Ovary (tissue), 9 donors: ENCODE results near the gene TFDP2. TPM values are rescaled to one million over a fixed set of nuclear protein-coding genes. Genes with fewer than 3 reads are reported as not detected.

ENCODE experiments used
- DNase-seq, 5 donors: peaks; one replicate each; pipeline ENCODE4 v3.0.0-alpha.2; 2019 to 2020
- H3K27ac ChIP-seq, 2 donors: fragments of 200-600 bp; one replicate each; pipeline versions ENCODE4 v1.5.1 to v1.8.0; 2019 to 2022
- H3K27me3 ChIP-seq: fragments of 200-600 bp; one replicate; pipeline ENCODE4 v1.8.0; 2022
- H3K36me3 ChIP-seq: fragments of 200-600 bp; sonication (generic); one replicate; pipeline ENCODE4 v1.5.1; 2019
- H3K4me1 ChIP-seq: one replicate; pipeline ENCODE4 v1.8.1; 2013; ENCODE audit warnings: mild to moderate bottlenecking, moderate library complexity; ENCODE audit not compliant: insufficient read depth
- H3K4me3 ChIP-seq: fragments of 200-600 bp; sonication (generic); one replicate; pipeline ENCODE4 v1.5.1; 2017
- H3K9me3 ChIP-seq, 2 donors: fragments of 200-600 bp in 1 of 2; sonication (generic) in 1 of 2; one replicate each; pipeline versions ENCODE4 v1.5.1 to v1.8.1; 2013 to 2019; ENCODE audit warnings: mild to moderate bottlenecking in 1 of 2, moderate library complexity in 1 of 2
- EP300 ChIP-seq: sonication (generic); formaldehyde crosslinking; IDR thresholded peaks from one replicate; pipeline ENCODE4 v1.6.1; 2017; ENCODE audit warnings: antibody characterized with exemption
- POLR2A ChIP-seq: fragments of 450-650 bp; IDR thresholded peaks from one replicate; pipeline ENCODE4 v1.6.1; 2017; ENCODE audit warnings: antibody characterized with exemption, mild to moderate bottlenecking, moderate library complexity
- WGBS, 3 donors: extraction: QIAGEN DNeasy Blood & Tissue Kit in 1 of 3; methylation state at CpG; one replicate each; pipeline versions ENCODE4 v1.1.5 to v1.1.7; 2013 to 2017; 5-methylcytosine and 5-hydroxymethylcytosine counted together
- intact Hi-C, 4 donors: fragments of 100-400 bp; cut with DNase I; formaldehyde crosslinking; loops; one replicate each; pipeline versions ENCODE4 v1.11.0 to v1.15.1; 2022 to 2023
- polyA plus RNA-seq, 2 donors: library from polyadenylated mRNA; stranded (reverse); fragments of 200-250 nt in 1 of 2; fragments of 350-450 nt in 1 of 2; fragmentation: Illumina TruSeq in 1 of 2; extraction: RNeasy Lipid Tissue Mini Kit (QIAGEN cat#74804) in 1 of 2; gene quantifications; one replicate each; pipeline ENCODE4 v1.2.3, GENCODE V29; 2013 to 2014
- total RNA-seq, 7 donors: library from RNA; depleted of rRNA in 2 of 7; stranded (reverse); fragments of >200 nt in 2 of 7; fragmentation: NEBNext Ultra II Directional in 3 of 7; extraction: Animal tissue kit (Norgen Biotek cat#: 25700) in 3 of 7; gene quantifications; one replicate each; pipeline versions ENCODE4 v1.1.0 to v1.2.4, GENCODE V29; 2016 to 2023
- TF ChIP-seq, protein P1 (sequence below), 3 donors: fragments of 450-650 bp in 2 of 3; fragments of 200-600 bp in 1 of 3; IDR thresholded peaks; one replicate each; pipeline versions ENCODE4 v1.5.1 to v1.8.0; 2016 to 2022; ENCODE audit warnings: antibody characterized with exemption in 3 of 3, mild to moderate bottlenecking in 1 of 3
- donor health status: DM: no; HTN: no; CAD: no; lungs with moderate emphysema.
- donor health status: DM: no; HTN: no; CAD: no.
- donor health status: Bipolar disorder and iron deficiency.
- donor health status: DM: yes; HTN: yes; CAD: no.
- donor health status: DM: no; HTN: no; CAD: no.
- donor health status: DM: yes; HTN: yes; CAD: no.

The TFDP2 gene
- total and polyA plus RNA-seq, 9 donors = 25.7 to 89.8 (median 78.4) TPM

DNA sequence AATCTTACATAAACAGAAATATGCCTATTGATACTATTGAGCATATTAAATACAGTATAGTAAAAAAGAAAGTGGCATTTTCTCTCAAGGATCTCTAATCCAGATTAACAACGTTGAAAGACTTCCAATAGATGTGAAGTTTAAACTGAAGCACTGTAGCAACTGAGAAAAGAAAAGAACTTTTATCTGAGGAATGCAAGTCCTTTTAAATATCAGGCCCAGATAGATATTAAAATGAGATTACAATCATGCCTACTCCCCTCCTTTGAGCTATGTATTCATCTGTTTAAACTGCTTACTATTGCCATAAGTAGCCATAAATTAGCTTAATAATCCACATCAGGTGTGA is 102.3 kb downstream of the TFDP2 start:
- no peak for DNase-seq
- H3K27ac ChIP-seq = no peak overlapping the region
- no peaks in the 10 kb centered on the region for H3K9me3 ChIP-seq
- intact Hi-C loops = no loop called here
- WGBS, 3 donors = 78 to 81% (median 80%) methylated on average over 1 of the region's 1 CpG
- H3K27me3 ChIP-seq = no peaks in the 10 kb centered on the region
- no peak overlapping the region for H3K4me3 ChIP-seq
- H3K4me1 ChIP-seq = no peaks in the 10 kb centered on the region
- TF ChIP-seq POLR2A = no peak
- TF ChIP-seq, protein P1, sequence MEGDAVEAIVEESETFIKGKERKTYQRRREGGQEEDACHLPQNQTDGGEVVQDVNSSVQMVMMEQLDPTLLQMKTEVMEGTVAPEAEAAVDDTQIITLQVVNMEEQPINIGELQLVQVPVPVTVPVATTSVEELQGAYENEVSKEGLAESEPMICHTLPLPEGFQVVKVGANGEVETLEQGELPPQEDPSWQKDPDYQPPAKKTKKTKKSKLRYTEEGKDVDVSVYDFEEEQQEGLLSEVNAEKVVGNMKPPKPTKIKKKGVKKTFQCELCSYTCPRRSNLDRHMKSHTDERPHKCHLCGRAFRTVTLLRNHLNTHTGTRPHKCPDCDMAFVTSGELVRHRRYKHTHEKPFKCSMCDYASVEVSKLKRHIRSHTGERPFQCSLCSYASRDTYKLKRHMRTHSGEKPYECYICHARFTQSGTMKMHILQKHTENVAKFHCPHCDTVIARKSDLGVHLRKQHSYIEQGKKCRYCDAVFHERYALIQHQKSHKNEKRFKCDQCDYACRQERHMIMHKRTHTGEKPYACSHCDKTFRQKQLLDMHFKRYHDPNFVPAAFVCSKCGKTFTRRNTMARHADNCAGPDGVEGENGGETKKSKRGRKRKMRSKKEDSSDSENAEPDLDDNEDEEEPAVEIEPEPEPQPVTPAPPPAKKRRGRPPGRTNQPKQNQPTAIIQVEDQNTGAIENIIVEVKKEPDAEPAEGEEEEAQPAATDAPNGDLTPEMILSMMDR (IDR thresholded peaks at IDR 0.05) = no peak
- TF ChIP-seq EP300 = no peak
- no peaks in the 10 kb centered on the region for H3K36me3 ChIP-seq

DNA sequence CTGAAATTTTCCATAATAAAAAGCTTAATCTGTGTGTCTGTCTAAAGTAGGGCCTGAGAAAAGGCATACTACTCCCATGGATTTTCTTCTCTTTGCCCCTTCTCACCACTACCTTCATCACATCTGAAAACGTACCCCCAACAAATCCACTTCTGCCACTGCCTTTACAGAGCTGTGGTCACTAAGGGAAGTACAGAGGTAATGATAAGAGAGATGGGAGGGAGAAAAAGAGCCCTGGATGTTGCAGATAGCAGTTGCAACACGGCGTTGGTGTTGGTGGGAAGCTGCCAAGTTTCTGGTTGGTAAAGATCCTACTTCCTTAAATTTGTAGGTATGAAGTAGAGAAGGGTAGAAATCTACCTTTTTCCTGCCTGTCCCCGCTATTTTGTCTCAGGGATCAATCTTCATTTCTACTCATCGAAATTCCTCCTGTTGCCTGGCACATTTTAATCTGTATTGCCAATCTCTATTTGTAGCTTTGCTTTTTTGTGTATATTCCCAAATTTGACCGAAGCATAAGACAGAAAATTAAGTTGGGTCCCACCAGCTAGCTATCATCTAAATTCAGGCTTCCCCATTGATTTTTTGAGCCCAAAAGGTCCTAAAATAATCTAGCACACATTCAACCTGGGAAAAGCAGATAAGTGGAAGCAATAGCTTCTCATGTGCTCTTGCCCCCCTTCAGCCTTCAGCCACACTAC is 102.9 kb downstream of the TFDP2 start:
- H3K9me3 ChIP-seq = no peaks in the 10 kb centered on the region
- WGBS, 3 donors = 78 to 84% (median 81%) methylated on average over 6 of the region's 6 CpGs
- intact Hi-C loops = no loop called here
- no peak overlapping the region for H3K4me3 ChIP-seq
- H3K27me3 ChIP-seq = no peaks in the 10 kb centered on the region
- TF ChIP-seq, protein P1 (IDR thresholded peaks at IDR 0.05) = no peak
- TF ChIP-seq POLR2A (no peak), EP300 (no peak)
- H3K36me3 ChIP-seq = no peaks in the 10 kb centered on the region
- H3K4me1 ChIP-seq = no peaks in the 10 kb centered on the region
- H3K27ac ChIP-seq = no peak overlapping the region
- DNase-seq = no peak

DNA sequence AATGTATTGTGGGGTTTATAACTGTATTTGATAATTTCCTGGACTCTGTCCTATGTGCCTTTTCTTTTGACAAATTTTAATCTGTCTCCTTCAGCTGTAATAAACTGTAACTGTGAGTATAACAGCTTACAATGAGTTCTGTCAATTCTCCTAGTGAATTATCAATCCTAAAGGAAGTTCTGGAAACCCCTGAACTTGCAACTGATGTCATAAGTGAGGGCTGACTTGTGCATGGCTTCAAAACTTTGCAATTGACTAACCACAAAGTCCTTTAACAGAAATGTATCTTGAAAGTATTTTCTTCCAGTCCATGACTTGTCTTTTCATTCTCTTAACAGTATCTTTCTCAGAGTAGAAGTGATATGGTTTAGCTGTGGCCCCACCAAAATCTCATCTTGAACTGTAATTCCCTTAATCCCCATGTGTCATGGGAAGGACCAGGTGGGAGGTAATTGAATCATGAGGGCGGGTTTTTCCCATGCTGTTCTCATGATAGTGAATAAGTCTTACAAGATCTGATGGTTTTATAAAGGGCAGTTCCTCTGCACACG is 108.3 kb downstream of the TFDP2 start:
- TF ChIP-seq EP300 = no peak
- intact Hi-C loops = no loop called here
- no peaks in the 10 kb centered on the region for H3K27me3 ChIP-seq
- no peaks in the 10 kb centered on the region for H3K9me3 ChIP-seq
- H3K27ac ChIP-seq = no peak overlapping the region
- H3K36me3 ChIP-seq = no peaks in the 10 kb centered on the region
- peaks cover 6% of the 10 kb centered on the region for H3K4me1 ChIP-seq
- WGBS, 3 donors = 97 to 99% (median 99%) methylated on average over 2 of the region's 2 CpGs
- DNase-seq = no peak
- H3K4me3 ChIP-seq = no peak overlapping the region

DNA sequence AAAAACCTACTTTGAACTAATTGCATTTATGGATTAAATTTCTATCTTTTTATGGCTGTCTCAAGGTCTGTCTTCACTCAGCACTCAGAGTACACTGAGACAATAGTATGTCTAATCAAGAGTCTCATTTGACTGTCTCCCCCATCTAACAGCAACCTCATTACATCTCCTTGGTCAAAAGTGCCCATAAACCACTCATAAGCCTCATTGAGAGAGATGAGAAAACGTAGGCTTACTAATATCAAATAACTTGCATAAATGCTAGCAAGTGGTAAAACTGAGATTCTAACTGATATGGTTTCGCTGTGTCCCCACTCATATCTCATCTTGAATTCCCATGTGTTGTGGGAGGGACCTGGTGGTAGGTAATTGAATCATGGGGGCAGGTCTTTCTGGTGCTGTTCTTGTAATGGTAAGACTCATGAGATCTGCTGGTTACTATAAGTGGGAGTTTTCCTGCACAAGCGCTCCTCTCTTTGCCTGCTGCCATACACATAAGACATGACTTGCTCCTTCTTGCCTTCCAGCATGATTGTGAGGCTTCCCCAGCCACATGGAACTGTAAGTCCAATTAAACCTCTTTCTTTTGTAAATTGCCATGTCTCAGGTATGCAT is 113.9 kb downstream of the TFDP2 start:
- WGBS, 3 donors = 90 to 95% (median 95%) methylated on average over 3 of the region's 3 CpGs
- DNase-seq = no peak
- H3K27ac ChIP-seq = no peak overlapping the region
- peaks cover 6% of the 10 kb centered on the region for H3K4me1 ChIP-seq
- no peak overlapping the region for H3K4me3 ChIP-seq
- no peaks in the 10 kb centered on the region for H3K9me3 ChIP-seq
- intact Hi-C loops = no loop called here
- H3K27me3 ChIP-seq = no peaks in the 10 kb centered on the region
- no peaks in the 10 kb centered on the region for H3K36me3 ChIP-seq
- TF ChIP-seq POLR2A (no peak), EP300 (no peak)
- TF ChIP-seq, protein P1 (IDR thresholded peaks at IDR 0.05) = no peak

DNA sequence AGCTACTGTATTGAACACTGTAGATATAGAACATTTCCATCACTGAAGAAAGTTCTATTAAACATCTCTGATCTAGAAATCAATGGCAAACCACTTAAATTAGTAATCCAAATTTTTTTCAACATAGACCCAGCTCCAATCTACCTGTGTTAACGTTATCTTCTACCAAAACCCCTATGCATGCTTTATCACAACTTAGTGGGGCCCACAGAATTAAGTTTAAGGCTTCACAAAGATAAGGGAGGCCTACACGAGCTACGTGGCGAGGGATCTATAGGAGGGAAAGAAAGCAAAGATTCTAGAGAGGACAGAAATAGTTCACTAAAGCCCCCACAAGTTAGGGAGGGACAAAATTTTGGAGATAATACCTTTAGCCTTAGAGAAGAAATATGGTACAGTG is 116.1 kb downstream of the TFDP2 start:
- intact Hi-C loops = no loop called here
- no peaks in the 10 kb centered on the region for H3K4me1 ChIP-seq
- no peak overlapping the region for H3K27ac ChIP-seq
- H3K27me3 ChIP-seq = no peaks in the 10 kb centered on the region
- H3K36me3 ChIP-seq = no peaks in the 10 kb centered on the region
- WGBS, 3 donors = 94 to 97% (median 94%) methylated on average over 4 of the region's 4 CpGs
- H3K4me3 ChIP-seq = no peak overlapping the region
- no peak for DNase-seq
- TF ChIP-seq POLR2A = no peak
- H3K9me3 ChIP-seq = no peaks in the 10 kb centered on the region
